Embryonic facial prominence (tissue), 1 donor: ENCODE measurements around the gene COQ4.

Experiments
- DNase-seq: peaks from one replicate; pipeline ENCODE4 v3.0.0-alpha.2; 2016; ENCODE audit errors: extremely low spot score

The COQ4 gene

GRCh38 chr9:128340691-128341434 is 18.2 kb downstream of the COQ4 start:
- no peak for DNase-seq

DNA sequence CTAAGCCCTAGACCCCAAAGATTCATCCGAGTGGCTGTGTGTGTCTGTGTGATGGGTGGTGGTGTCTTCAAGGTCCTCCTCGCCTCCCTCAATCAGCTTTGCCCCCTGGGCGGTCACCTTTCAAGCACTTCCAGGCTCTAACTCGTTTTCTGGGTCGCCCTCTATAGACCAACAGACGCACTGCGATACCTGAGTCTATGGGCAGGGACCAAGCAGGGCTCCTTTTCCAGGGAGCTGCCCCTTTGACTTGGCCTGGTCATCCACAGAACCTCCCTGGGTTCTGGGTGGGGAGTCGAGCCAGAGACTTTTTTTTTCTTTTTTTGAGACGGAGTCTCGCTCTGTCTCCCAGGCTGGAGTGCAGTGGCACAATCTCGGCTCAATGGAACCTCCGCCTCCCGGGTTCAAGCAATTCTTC is 18.8 kb downstream of the COQ4 start:
- DNase-seq: no peak

DNA sequence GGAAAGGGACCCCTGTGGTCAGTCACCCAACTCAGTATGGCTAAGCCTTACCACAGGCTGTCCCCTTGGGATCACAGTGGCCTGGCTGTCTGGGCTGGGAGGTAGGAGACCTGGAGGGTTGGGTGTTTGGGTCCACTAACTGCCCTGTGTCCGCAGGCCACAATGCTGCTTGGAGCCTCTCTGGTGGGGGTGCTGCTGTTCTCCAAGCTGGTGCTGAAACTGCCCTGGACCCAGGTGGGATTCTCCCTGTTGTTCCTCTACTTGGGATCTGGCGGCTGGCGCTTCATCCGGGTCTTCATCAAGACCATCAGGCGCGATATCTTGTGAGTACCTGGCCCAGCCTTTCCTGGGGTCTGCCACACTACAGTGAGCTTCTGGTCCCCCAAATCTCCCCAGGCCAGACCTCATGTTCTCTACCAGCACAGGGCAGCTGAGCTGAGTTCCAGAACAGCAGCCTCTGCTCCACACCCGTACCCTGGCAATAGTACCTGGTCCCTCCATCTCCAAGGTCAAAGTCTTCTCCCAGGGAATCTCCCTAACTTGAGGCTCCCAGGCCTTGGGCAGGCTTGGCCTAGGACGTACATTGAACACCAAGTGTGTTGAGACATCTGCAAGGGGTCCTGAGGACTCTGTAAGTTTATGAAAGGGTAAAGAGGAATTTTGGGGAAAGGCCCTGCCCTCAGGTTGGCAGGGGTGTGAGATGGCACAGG is 20.5 kb downstream of the COQ4 start:
- DNase-seq: no peak

DNA sequence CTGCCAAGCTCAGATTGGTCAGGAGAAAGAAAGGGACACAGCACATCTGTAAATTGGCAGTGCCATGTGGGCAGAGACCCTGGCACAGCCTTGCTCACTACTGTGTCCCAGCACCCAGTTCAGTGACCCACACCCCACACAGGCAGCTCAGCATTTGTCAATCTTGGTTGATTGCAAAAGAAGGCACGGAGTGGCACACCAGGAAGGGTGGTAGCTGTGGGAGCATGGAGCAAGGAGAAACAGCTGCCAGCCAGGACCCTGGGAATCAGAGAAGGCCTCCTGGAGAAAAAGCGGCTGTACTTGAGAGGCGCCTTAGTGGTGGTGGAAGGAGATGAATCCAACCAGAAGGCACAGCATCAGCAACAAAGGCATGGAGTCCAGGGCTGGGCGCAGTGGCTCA is 21.2 kb downstream of the COQ4 start:
- DNase-seq: no peak

GRCh38 chr9:128344931-128345605 is 22.4 kb downstream of the COQ4 start:
- DNase-seq: no peak

DNA sequence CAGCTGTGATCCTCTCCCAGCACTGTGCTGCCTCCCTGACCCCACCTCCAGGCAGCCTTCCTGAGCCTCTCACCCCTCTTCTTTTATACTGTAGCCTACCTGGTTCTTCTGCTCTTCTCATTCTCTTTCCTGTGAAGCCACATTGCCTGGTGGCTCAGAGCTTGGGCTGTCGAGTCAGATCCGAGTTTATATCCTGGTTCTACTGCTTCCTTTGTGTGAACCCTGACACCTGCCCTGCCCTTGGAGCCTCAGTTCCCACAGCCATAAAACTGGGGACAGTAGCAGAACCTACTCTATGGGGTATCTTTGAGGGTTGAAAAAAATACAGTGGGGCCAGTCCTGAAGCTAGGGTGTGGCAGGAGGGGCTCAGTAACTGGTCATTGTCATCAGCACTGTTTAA is 26.5 kb downstream of the COQ4 start:
- DNase-seq: no peak

DNA sequence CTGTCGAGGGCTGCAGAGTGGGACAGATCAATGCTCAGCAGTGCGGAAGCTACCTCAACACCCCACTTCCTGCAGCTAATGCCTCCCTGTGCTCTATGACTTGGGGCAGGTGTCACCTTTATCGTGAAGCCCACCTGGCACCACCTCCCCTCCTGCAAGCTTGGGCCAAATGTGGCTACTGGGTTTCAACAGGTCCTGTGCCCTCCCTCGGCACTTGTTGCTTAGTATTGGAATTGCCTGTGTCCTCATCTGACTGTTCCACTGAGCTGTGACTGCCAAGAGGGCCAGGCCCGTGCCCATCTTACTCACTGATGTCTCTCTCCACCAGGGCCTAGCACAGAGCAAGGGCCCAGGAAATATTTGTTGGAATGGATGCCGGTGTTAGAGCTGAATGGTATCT is 27.1 kb downstream of the COQ4 start:
- DNase-seq: no peak

DNA sequence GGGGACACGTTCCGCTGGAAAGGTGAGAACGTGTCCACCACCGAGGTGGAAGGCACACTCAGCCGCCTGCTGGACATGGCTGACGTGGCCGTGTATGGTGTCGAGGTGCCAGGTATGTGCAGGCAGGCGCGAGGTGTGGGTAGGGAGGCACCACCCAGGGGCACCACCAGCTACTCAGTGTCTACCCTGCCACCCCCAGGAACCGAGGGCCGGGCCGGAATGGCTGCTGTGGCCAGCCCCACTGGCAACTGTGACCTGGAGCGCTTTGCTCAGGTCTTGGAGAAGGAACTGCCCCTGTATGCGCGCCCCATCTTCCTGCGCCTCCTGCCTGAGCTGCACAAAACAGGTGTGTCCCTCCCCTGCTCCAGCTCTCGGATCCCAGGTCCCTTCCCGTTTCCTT is 32.8 kb downstream of the COQ4 start:
- DNase-seq: no peak

GRCh38 chr9:128358090-128358489 is 35.5 kb downstream of the COQ4 start:
- no peak for DNase-seq

DNA sequence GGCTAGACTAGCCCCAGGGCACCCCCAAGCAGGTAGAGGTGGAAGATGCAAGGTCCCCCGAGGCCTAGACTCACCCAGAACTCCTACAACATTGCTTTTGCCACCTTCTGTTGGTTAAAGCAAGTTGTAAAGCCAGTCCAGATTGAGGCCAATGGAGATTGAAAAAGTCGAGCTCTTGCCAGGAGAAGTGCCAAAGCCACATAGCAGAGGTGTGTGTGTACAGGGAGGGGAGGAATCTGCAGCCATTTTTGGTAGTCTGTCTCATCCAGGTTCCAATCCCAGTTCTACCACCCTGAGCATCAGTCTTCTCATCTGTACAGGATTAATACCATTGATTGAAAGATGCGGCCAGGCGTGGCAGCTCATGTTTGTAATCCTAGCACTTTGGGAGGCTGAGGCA is 36.2 kb downstream of the COQ4 start:
- DNase-seq: no peak

- DNase-seq: no peak
These were observed 38.2 kb downstream of the COQ4 start for GRCh38 chr9:128360826-128361225.

- no peak for DNase-seq
These were observed 38.8 kb downstream of the COQ4 start for GRCh38 chr9:128361296-128361985.

GRCh38 chr9:128361986-128362646 is 39.5 kb downstream of the COQ4 start:
- peak; percentile 86 for DNase-seq

GRCh38 chr9:128362774-128363173 is 40.1 kb downstream of the COQ4 start:
- no peak for DNase-seq

DNA sequence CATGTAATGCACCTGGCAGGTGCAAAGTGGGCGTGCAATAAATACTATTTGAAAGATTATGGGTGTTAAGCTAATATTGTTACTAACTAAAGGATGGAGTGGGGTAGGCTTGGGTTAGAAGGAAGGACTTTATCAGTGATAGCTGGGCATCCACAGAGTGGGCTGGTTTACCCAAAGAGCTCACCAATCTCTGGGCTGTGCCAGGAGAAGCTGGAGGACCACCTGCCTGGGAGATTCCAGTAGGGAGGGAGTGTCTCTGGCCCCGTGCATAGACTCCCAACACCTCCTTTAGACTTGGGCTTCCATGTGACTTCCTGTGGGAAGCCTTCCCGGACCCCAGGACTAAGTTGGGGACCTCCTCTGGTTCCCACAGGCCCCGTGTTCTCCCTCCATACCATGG is 42.9 kb downstream of the COQ4 start:
- DNase-seq: no peak

DNA sequence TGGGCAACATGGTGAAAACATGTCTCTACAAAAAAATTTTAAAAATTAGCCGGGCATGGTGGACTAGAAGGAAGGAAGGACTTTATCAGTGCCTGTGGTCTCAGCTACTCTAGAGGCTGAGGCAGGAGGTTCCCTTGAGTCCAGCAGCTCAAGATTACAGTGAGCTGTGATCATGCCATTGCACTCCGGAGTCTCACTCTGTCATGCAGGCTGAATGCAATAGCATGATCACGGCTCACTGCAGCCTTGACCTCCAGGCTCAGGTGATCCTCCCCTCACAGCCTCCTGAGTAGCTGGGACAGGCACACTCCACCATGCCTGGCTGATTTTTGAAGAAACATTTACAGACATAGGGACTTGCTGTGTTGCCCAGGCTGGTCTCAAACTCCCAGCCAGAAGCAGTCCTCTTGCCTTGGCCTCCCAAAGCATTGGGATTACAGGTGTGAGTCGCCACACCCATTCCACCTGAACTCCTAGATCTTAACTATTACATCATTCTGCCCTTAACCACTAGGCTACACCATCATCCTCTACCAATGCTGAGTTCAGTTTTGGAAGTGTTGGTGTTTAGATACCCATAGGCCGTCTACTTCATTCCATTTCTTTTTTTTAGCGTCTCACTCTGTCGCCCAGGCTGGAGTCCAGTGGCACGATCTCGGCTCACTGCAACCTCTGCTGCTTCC is 46.5 kb downstream of the COQ4 start:
- DNase-seq: no peak

- no peak for DNase-seq
These were observed 47.7 kb downstream of the COQ4 start for GRCh38 chr9:128370367-128370751.

- DNase-seq: peak; percentile 94
These were observed 48.4 kb downstream of the COQ4 start, which contains the start of gene URM1 for GRCh38 chr9:128370752-128371629. URM1 (plus strand) TSS chr9:128371374; CDS start chr9:128371381, 7 bp downstream.

- DNase-seq: no peak
These were observed 49.0 kb downstream of the COQ4 start for GRCh38 chr9:128371630-128372117.

DNA sequence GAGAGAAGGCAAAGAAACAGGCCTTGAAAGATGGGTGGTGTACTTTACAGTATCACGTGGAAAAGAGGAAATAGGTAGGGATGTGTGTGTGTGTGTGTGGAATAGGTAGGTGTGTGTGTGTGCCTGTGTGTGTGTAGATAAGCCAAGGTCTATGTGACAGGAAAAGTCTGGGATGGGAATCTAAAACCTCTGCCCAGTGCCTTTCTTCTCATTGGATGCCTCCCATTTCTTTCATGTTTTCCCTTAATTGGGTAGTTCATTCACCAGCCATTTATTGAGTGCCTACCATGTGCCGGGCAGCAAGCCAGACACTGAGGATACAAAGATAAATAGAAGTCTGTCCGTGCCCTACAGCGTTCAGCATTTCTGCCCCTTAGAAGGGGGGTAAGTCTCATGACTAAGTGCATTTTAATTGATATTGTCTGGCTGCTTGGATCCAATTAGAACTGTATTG is 49.6 kb downstream of the COQ4 start:
- no peak for DNase-seq
